ENCODE results near the gene PDZRN3. TPM values are rescaled to one million over a fixed set of nuclear protein-coding genes. Genes with fewer than 3 reads are reported as not detected.

The PDZRN3 gene
- polyA plus RNA-seq, 1 of the 3 experiments (the other 2 are of a cell fraction) = 10.3 TPM

DNA sequence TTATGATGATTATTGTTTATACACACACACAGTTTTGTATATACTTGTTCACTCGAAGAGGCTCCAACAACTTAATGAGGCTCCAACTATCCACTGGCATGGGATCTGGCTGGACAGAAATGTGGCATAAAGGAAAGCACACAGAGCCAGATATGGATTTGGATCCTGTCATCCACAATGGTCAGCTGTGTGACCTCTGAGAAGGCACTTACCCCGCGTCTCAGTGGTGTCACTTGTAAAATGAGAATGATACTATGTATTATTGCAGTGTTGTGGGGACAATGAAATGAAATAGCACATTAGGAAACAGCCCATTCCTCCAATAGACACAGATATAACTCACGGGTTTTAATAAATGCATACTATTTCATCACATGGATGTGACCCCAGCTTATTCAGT, 42.2 kb downstream of the PDZRN3 start:
- DNase-seq = no peak
- Histone ChIP-seq H3K4me1 (ENCODE audit: control insufficient read depth in 1 of 2, insufficient read depth in 2 of 2, low read depth in 1 of 2, low read length in 1 of 2) (peaks cover 4 to 8% of the 10 kb centered on the region in 2 experiments; a peak in 3 of 4 replicates), H3K9me2 (no peaks in the 10 kb centered on the region), H3K4me2 (no peak overlapping the region), H4K20me1 (ENCODE audit: insufficient read depth) (peaks cover 15% of the 10 kb centered on the region; the same call in 1 of the 2 replicates), H3K79me2 (ENCODE audit: insufficient read depth) (peaks cover 54% of the 10 kb centered on the region), H3K27me3 (ENCODE audit: insufficient read depth) (no peaks in the 10 kb centered on the region), H3K4me3 (ENCODE audit: low read depth in 2 of 2, low read length in 1 of 2) (no peak overlapping the region), H3K36me3 (replicated peaks in 1 of 2; ENCODE audit: control insufficient read depth in 1 of 2, insufficient read depth in 2 of 2, low read length in 1 of 2) (peaks cover 0 to 19% of the 10 kb centered on the region in 2 experiments), H3K9me3 (no peaks in the 10 kb centered on the region), H3K9ac (no peak overlapping the region), H2AFZ (ENCODE audit: low read depth) (no peak overlapping the region), H3K27ac (ENCODE audit: low read depth in 2 of 2, low read length in 1 of 2) (no peak overlapping the region), H3F3A (replicated peaks; ENCODE audit: insufficient read depth) (peaks cover 16% of the 10 kb centered on the region)
- POLR2A ChIA-PET = no interaction called here
- CTCF ChIA-PET = interaction anchor here (1.6 kb wide), 1 partner anchor 75 kb away, joined by 3 read pairs; no protein-coding TSS in a partner anchor
- no peak for TF ChIP-seq RXRA (IDR thresholded peaks at IDR 0.05; ENCODE audit: borderline replicate concordance, low read depth)
- no peak for TF ChIP-seq NFIC (IDR thresholded peaks at IDR 0.05; ENCODE audit: borderline replicate concordance)
- TF ChIP-seq, protein P1, sequence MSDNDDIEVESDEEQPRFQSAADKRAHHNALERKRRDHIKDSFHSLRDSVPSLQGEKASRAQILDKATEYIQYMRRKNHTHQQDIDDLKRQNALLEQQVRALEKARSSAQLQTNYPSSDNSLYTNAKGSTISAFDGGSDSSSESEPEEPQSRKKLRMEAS (IDR thresholded peaks at IDR 0.05; ENCODE audit: low read depth) = no peak
- 76% methylated on average over 4 of the region's 4 CpGs for WGBS (ENCODE audit: low lambda C conversion rate)

DNA sequence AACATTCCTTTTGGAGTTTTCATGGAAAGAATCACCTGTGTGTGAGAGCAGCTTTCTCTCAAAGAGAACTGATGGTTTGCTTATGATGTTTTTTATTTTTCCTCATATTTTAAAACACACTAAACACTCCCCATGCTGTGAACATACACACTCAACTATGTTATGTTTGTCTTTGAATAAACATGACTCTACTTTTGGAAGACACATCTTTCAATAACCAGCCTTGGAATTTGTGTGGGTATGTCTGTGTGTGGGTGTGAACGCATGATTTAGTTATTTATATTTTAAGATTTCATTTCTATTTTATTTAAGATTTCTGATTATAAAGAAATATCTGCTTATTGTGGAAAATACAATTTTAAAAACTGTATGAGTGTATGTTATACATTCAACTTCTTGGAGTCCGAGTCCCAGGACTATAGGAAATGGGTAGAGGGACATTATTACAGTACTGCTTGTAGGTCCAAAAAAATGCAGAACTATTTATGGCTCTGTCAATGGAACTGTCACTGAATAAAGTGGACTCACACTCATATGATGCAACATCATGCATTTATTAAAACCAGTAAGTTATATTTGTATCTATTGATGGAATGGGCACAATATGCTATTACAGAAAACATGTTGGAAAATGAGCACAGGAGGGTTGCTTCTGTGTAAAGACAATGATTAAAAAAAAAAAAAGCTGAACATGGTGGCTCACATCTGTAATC, 43.5 kb downstream of the PDZRN3 start:
- Histone ChIP-seq H3K9me3 (no peaks in the 10 kb centered on the region), H3K4me1 (ENCODE audit: control insufficient read depth in 1 of 2, insufficient read depth in 2 of 2, low read depth in 1 of 2, low read length in 1 of 2) (peaks cover 4 to 14% of the 10 kb centered on the region in 2 experiments; a peak in 3 of 4 replicates), H3K9ac (no peak overlapping the region), H3K27ac (ENCODE audit: low read depth in 2 of 2, low read length in 1 of 2) (peak overlapping the region; percentile 67 to 89; a peak in 3 of 4 replicates), H3K4me3 (ENCODE audit: low read depth in 2 of 2, low read length in 1 of 2) (no peak overlapping the region), H4K20me1 (ENCODE audit: insufficient read depth) (peaks cover 20% of the 10 kb centered on the region; the same call in 1 of the 2 replicates), H3K9me2 (no peaks in the 10 kb centered on the region), H3K36me3 (replicated peaks in 1 of 2; ENCODE audit: control insufficient read depth in 1 of 2, insufficient read depth in 2 of 2, low read length in 1 of 2) (peaks cover 0 to 11% of the 10 kb centered on the region in 2 experiments), H3K79me2 (ENCODE audit: insufficient read depth) (peaks cover 58% of the 10 kb centered on the region), H3K4me2 (peak overlapping the region; percentile 10; the same call in 1 of the 2 replicates), H3K27me3 (ENCODE audit: insufficient read depth) (no peaks in the 10 kb centered on the region), H3F3A (replicated peaks; ENCODE audit: insufficient read depth) (peaks cover 18% of the 10 kb centered on the region), H2AFZ (ENCODE audit: low read depth) (no peak overlapping the region)
- TF ChIP-seq, protein P2, sequence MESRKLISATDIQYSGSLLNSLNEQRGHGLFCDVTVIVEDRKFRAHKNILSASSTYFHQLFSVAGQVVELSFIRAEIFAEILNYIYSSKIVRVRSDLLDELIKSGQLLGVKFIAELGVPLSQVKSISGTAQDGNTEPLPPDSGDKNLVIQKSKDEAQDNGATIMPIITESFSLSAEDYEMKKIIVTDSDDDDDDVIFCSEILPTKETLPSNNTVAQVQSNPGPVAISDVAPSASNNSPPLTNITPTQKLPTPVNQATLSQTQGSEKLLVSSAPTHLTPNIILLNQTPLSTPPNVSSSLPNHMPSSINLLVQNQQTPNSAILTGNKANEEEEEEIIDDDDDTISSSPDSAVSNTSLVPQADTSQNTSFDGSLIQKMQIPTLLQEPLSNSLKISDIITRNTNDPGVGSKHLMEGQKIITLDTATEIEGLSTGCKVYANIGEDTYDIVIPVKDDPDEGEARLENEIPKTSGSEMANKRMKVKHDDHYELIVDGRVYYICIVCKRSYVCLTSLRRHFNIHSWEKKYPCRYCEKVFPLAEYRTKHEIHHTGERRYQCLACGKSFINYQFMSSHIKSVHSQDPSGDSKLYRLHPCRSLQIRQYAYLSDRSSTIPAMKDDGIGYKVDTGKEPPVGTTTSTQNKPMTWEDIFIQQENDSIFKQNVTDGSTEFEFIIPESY (IDR thresholded peaks at IDR 0.05; ENCODE audit: borderline replicate concordance, low read depth) = no peak
- no peak for TF ChIP-seq GABPA (IDR thresholded peaks at IDR 0.05; ENCODE audit: low read depth)
- no peak for TF ChIP-seq SMC3 (IDR thresholded peaks at IDR 0.05; ENCODE audit: low read depth, low read length)
- no peak for TF ChIP-seq ELF1 (IDR thresholded peaks at IDR 0.05)
- TF ChIP-seq, protein P3, sequence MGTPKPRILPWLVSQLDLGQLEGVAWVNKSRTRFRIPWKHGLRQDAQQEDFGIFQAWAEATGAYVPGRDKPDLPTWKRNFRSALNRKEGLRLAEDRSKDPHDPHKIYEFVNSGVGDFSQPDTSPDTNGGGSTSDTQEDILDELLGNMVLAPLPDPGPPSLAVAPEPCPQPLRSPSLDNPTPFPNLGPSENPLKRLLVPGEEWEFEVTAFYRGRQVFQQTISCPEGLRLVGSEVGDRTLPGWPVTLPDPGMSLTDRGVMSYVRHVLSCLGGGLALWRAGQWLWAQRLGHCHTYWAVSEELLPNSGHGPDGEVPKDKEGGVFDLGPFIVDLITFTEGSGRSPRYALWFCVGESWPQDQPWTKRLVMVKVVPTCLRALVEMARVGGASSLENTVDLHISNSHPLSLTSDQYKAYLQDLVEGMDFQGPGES (IDR thresholded peaks at IDR 0.05; ENCODE audit: low read depth, low read length) = no peak
- no peak for TF ChIP-seq JUND (IDR thresholded peaks at IDR 0.05)
- TF ChIP-seq POLR2AphosphoS5 (IDR thresholded peaks at IDR 0.05; ENCODE audit: low read depth, low read length) = no peak
- TF ChIP-seq, protein P4, sequence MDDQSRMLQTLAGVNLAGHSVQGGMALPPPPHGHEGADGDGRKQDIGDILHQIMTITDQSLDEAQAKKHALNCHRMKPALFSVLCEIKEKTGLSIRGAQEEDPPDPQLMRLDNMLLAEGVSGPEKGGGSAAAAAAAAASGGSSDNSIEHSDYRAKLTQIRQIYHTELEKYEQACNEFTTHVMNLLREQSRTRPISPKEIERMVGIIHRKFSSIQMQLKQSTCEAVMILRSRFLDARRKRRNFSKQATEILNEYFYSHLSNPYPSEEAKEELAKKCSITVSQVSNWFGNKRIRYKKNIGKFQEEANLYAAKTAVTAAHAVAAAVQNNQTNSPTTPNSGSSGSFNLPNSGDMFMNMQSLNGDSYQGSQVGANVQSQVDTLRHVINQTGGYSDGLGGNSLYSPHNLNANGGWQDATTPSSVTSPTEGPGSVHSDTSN (IDR thresholded peaks at IDR 0.05) = no peak
- no peak for TF ChIP-seq RCOR1 (IDR thresholded peaks at IDR 0.05; ENCODE audit: low read length)
- no peak for TF ChIP-seq GATA2 (CRISPR knock-in tag; IDR thresholded peaks at IDR 0.05)
- TF ChIP-seq, protein P5, sequence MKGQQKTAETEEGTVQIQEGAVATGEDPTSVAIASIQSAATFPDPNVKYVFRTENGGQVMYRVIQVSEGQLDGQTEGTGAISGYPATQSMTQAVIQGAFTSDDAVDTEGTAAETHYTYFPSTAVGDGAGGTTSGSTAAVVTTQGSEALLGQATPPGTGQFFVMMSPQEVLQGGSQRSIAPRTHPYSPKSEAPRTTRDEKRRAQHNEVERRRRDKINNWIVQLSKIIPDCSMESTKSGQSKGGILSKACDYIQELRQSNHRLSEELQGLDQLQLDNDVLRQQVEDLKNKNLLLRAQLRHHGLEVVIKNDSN (IDR thresholded peaks at IDR 0.05; ENCODE audit: borderline replicate concordance, low read depth) = no peak
- POLR2A ChIA-PET = no interaction called here
- CTCF ChIA-PET = no interaction called here
- DNase-seq = no peak
- WGBS (ENCODE audit: low lambda C conversion rate) = 74% methylated on average over 2 of the region's 2 CpGs

All from SK-N-SH (cell line).